K562 (cell line): ENCODE data around the gene MMP26. TPM values are rescaled to one million over a fixed set of nuclear protein-coding genes. Genes with fewer than 3 reads are reported as not detected.

Experiments
- ATAC-seq: fragments of 200-7000 bp; cut with Tn5 transposase; 3 replicates; pipeline ENCODE4 v1.9.1; 2020; ENCODE audit warnings: moderate library complexity
- BruUV-seq: library from RNA; stranded (reverse); fragments of 400-500 nt; replicated peaks from 2 replicates; lab custom pipeline; 2021; lab: Mats Ljungman, UMichigan
- CTCF ChIA-PET: fragments of 300-600 bp; formaldehyde crosslinking; extraction: SDS; loops from one replicate; lab custom pipeline; 2021; ENCODE audit warnings: low intra/inter-chr PET ratio; lab: Yijun Ruan, JAX
- POLR2A ChIA-PET: fragments of 300-600, 350-650 bp; sonication (Branson Sonifier 250); formaldehyde crosslinking; extraction: SDS; loops from one replicate; lab custom pipeline; 2021; ENCODE audit warnings: antibody characterized with exemption, inconsistent platforms; lab: Yijun Ruan, JAX
- DNase-seq, 4 experiments: peaks; one replicate each; pipeline versions ENCODE4 v3.0.0 to v3.0.0-alpha.2; 2011 to 2018; ENCODE audit warnings: low spot score in 3 of 4, mixed read lengths in 3 of 4; ENCODE audit errors: extremely low read depth in 1 of 4
- FAIRE-seq: peaks from 2 replicates; lab custom pipeline; 2011; peaks lifted over from hg19 to GRCh38; lab: Jason Lieb, UNC
- H2AFZ ChIP-seq: 2 replicates; pipeline ENCODE4 v1.6.0; 2011; ENCODE audit warnings: low read depth, low read length, control low read depth, inconsistent platforms
- H3K27ac ChIP-seq: fragments of 200-600 bp; 3 replicates; pipeline ENCODE4 v1.8.0; 2011; ENCODE audit warnings: low read depth, mild to moderate bottlenecking, control low read depth, inconsistent platforms, low read length, moderate library complexity, mixed read lengths; ENCODE audit errors: extremely low read depth
- H3K27me3 ChIP-seq, 2 experiments: fragments of 300-600 bp in 1 of 2; 2 replicates in 1 of 2; 3 replicates in 1 of 2; pipeline versions ENCODE4 v1.6.0 to v1.8.0; 2011; ENCODE audit warnings: inconsistent platforms in 2 of 2, low read length in 2 of 2, mild to moderate bottlenecking in 1 of 2, mixed read lengths in 1 of 2, moderate library complexity in 1 of 2; ENCODE audit not compliant: control insufficient read depth in 2 of 2, insufficient read depth in 2 of 2
- H3K36me3 ChIP-seq: fragments of 300-600 bp; 3 replicates; pipeline ENCODE4 v1.8.0; 2011; ENCODE audit warnings: mild to moderate bottlenecking, low read length, inconsistent platforms; ENCODE audit not compliant: control insufficient read depth, insufficient read depth
- H3K4me1 ChIP-seq, 2 experiments: fragments of 200-600 bp in 1 of 2; replicated peaks in 1 of 2; 2 replicates in 1 of 2; 3 replicates in 1 of 2; pipeline versions ENCODE4 v1.5.1 to v1.8.0; 2011; ENCODE audit warnings: inconsistent platforms in 2 of 2, low read length in 2 of 2, mild to moderate bottlenecking in 1 of 2, mixed read lengths in 1 of 2, moderate library complexity in 1 of 2; ENCODE audit not compliant: control insufficient read depth in 2 of 2, insufficient read depth in 2 of 2
- H3K4me2 ChIP-seq: 2 replicates; pipeline ENCODE4 v1.6.1; 2011; ENCODE audit warnings: low read length, control low read depth, inconsistent platforms, mixed read lengths; ENCODE audit not compliant: insufficient read depth
- H3K4me3 ChIP-seq: fragments of 200-600 bp; sonication (generic), shearing (Covaris generic); 2 replicates; pipeline ENCODE4 v1.5.1; 2016; ENCODE audit warnings: control low read depth, inconsistent platforms
- H3K79me2 ChIP-seq: fragments of 200-600 bp; 3 replicates; pipeline ENCODE4 v1.8.0; 2011; ENCODE audit warnings: low read length, inconsistent platforms; ENCODE audit not compliant: control insufficient read depth, insufficient read depth
- H3K9ac ChIP-seq, 2 experiments: 2 replicates each; pipeline versions ENCODE4 v1.6.0 to v1.6.1; 2011; ENCODE audit warnings: low read depth in 2 of 2, low read length in 2 of 2, control low read depth in 1 of 2, inconsistent platforms in 1 of 2, mild to moderate bottlenecking in 1 of 2, mixed read lengths in 1 of 2; ENCODE audit not compliant: insufficient read depth in 1 of 2
- H3K9me1 ChIP-seq: one replicate; pipeline ENCODE4 v1.6.0; 2011; ENCODE audit warnings: inconsistent platforms, mild to moderate bottlenecking, low read length, moderate library complexity; ENCODE audit not compliant: control insufficient read depth, insufficient read depth
- H3K9me3 ChIP-seq: replicated peaks from 2 replicates; pipeline ENCODE4 v1.5.1; 2011; ENCODE audit warnings: low read depth, low read length, inconsistent platforms; ENCODE audit not compliant: control insufficient read depth, insufficient read depth
- H4K20me1 ChIP-seq: replicated peaks from 2 replicates; pipeline ENCODE4 v1.6.1; 2011; ENCODE audit warnings: low read length, inconsistent platforms, mixed read lengths; ENCODE audit not compliant: control insufficient read depth, insufficient read depth
- CBX5 ChIP-seq: IDR thresholded peaks from 2 replicates; pipeline ENCODE4 v1.6.1; 2014; ENCODE audit warnings: low read depth, borderline replicate concordance
- ESRRB ChIP-seq: fragments of 250-450 bp; sonication (Bioruptor Pico); IDR thresholded peaks from 2 replicates; pipeline ENCODE4 v1.5.0; 2020; ENCODE audit warnings: mild to moderate bottlenecking, moderate library complexity, borderline replicate concordance
- GTF2F1 ChIP-seq: IDR thresholded peaks from 2 replicates; pipeline ENCODE4 v1.6.1; 2011; ENCODE audit warnings: low read depth, low read length, improper control_type of control experiment
- HBP1 ChIP-seq: fragments of 450-650 bp; formaldehyde crosslinking; IDR thresholded peaks from 2 replicates; pipeline ENCODE4 v1.4.0; 2022; ENCODE audit warnings: missing genetic modification characterization
- HSF4 ChIP-seq: fragments of 250-450 bp; sonication (Bioruptor Pico); IDR thresholded peaks from 2 replicates; pipeline ENCODE4 v2.1.2; 2022; ENCODE audit warnings: mild to moderate bottlenecking, moderate library complexity, borderline replicate concordance
- IRF2 ChIP-seq: sonication (generic); formaldehyde crosslinking; IDR thresholded peaks from 2 replicates; pipeline ENCODE4 v1.8.1; 2022; ENCODE audit warnings: mild to moderate bottlenecking, missing genetic modification reagents
- PTBP1 ChIP-seq: fragments of 200-400 bp; formaldehyde crosslinking; IDR thresholded peaks from 2 replicates; pipeline ENCODE4 v1.6.1; 2017; ENCODE audit warnings: low read depth, low read length
- SUPT5H ChIP-seq: fragments of 450-650 bp; IDR thresholded peaks from 2 replicates; pipeline ENCODE4 v1.6.1; 2016
- TAF15 ChIP-seq: fragments of 200-400 bp; formaldehyde crosslinking; IDR thresholded peaks from 2 replicates; pipeline ENCODE4 v1.6.1; 2017; ENCODE audit warnings: mild to moderate bottlenecking, low read depth, low read length, moderate library complexity
- YY1 ChIP-seq, 3 experiments: IDR thresholded peaks; 2 replicates each; pipeline ENCODE4 v1.6.1; 2011; ENCODE audit warnings: low read length in 2 of 3, mild to moderate bottlenecking in 2 of 3, moderate library complexity in 2 of 3, borderline replicate concordance in 1 of 3, control low read depth in 1 of 3, low read depth in 1 of 3; ENCODE audit not compliant: insufficient read depth in 3 of 3, insufficient replicate concordance in 2 of 3, control insufficient read depth in 1 of 3, insufficient read length in 1 of 3; ENCODE audit errors: extremely low read depth in 1 of 3
- ZC3H4 ChIP-seq: sonication (generic); formaldehyde crosslinking; IDR thresholded peaks from 2 replicates; pipeline ENCODE4 v1.9.0; 2021; ENCODE audit warnings: missing genetic modification reagents, borderline replicate concordance
- ZNF184 ChIP-seq: sonication (generic); formaldehyde crosslinking; IDR thresholded peaks from 2 replicates; pipeline ENCODE4 v1.5.0; 2020; ENCODE audit warnings: missing genetic modification reagents
- ZNF3 ChIP-seq: fragments of 250-450 bp; sonication (Bioruptor Pico); IDR thresholded peaks from 2 replicates; pipeline ENCODE4 v1.5.0; 2021; ENCODE audit warnings: mild to moderate bottlenecking, moderate library complexity
- ZNF584 ChIP-seq: fragments of 200-800 bp; sonication (Bioruptor generic); IDR thresholded peaks from 2 replicates; pipeline ENCODE4 v1.6.1; 2016; ENCODE audit warnings: low read depth, mild to moderate bottlenecking, missing genetic modification characterization, missing compliant biosample characterization
- WGBS: fragments of 100-300 bp; shearing (Covaris generic); methylation state at CpG from one replicate; pipeline ENCODE4 v1.1.6; 2016; ENCODE audit warnings: low coverage, mixed read lengths; ENCODE audit not compliant: insufficient coverage; ENCODE audit errors: missing lambda C conversion rate; 5-methylcytosine and 5-hydroxymethylcytosine counted together
- in situ Hi-C: fragments of 300-500 bp; cut with MboI; formaldehyde crosslinking; loops from 4 replicates; pipeline ENCODE4 v1.15.0; 2018; ENCODE audit warnings: inconsistent platforms, mixed read lengths
- intact Hi-C: fragments of 100-400 bp; cut with micrococcal nuclease; formaldehyde crosslinking; loops from 2 replicates; pipeline ENCODE4 v1.14.2; 2022
- polyA plus RNA-seq, 8 experiments: library from polyadenylated mRNA; depleted of rRNA in 4 of 8; stranded (reverse) in 5 of 8; unstranded in 3 of 8; fragments of >200 nt; fragmentation: Nextera tagmentation in 2 of 8; fragmentation: Illumina TruSeq in 1 of 8; extraction: Ambion mirVana in 2 of 8; extraction: Trizol in 1 of 8; gene quantifications; 2 replicates each; pipeline versions ENCODE4 v1.2.1 to v1.2.3, GENCODE V29; 2011 to 2014; ENCODE audit warnings: inconsistent platforms in 1 of 8, missing spikeins in 1 of 8
- total RNA-seq, 7 experiments: library from RNA; depleted of rRNA in 6 of 7; stranded (reverse); fragments of >200 nt in 6 of 7; fragmentation: Illumina TruSeq in 2 of 7; extraction: Trizol in 2 of 7; gene quantifications; 2 replicates each; pipeline versions ENCODE4 v1.2.1 to v1.2.3, GENCODE V29; 2011 to 2021; ENCODE audit warnings: low replicate concordance in 1 of 7

The MMP26 gene
- total and polyA plus RNA-seq, 9 of the 15 experiments (the other 6 are each of a cell fraction or from before 2014, with no cell fraction given): not detected

- H3K9me3 ChIP-seq: no peaks in the 10 kb centered on the region
- ChIA-PET POLR2A (no interaction called here), CTCF (no interaction called here)
- WGBS: 2% methylated on average over 3 of the region's 3 CpGs
- DNase-seq: no peak
- H3K27ac ChIP-seq: no peak overlapping the region
- no peaks in the 10 kb centered on the region for H3K79me2 ChIP-seq
- in situ Hi-C loops (no loop called here), intact Hi-C loops (no loop called here)
- TF ChIP-seq ZNF184 (CRISPR knock-in tag): no peak
- TF ChIP-seq ZC3H4 (CRISPR knock-in tag): no peak
- no peak for TF ChIP-seq HSF4 (CRISPR knock-in tag)
- no peak for TF ChIP-seq SUPT5H
- no peak for TF ChIP-seq PTBP1
- no peak overlapping the region for H2AFZ ChIP-seq
- no peak overlapping the region for H3K4me3 ChIP-seq
- H3K4me2 ChIP-seq: no peak overlapping the region
- no peak for ATAC-seq
- H3K4me1 ChIP-seq: no peaks in the 10 kb centered on the region
- H4K20me1 ChIP-seq: no peaks in the 10 kb centered on the region
- no peaks in the 10 kb centered on the region; a peak in 2 of 5 replicates for H3K27me3 ChIP-seq
- H3K9me1 ChIP-seq: no peaks in the 10 kb centered on the region
- H3K9ac ChIP-seq: no peak overlapping the region
- no peak for FAIRE-seq
- H3K36me3 ChIP-seq: no peaks in the 10 kb centered on the region
- BruUV-seq: no TSS peak
Observed at GRCh38 chr11:4699697-4700435, 4.7 kb upstream of the MMP26 start.

- Histone ChIP-seq H3K9me1 (no peaks in the 10 kb centered on the region), H3K36me3 (no peaks in the 10 kb centered on the region), H3K79me2 (no peaks in the 10 kb centered on the region), H3K27me3 (no peaks in the 10 kb centered on the region; a peak in 2 of 5 replicates), H3K9me3 (no peaks in the 10 kb centered on the region), H3K27ac (no peak overlapping the region), H3K4me1 (no peaks in the 10 kb centered on the region), H3K9ac (no peak overlapping the region), H3K4me2 (no peak overlapping the region), H4K20me1 (no peaks in the 10 kb centered on the region), H2AFZ (no peak overlapping the region), H3K4me3 (no peak overlapping the region)
- BruUV-seq: no TSS peak
- in situ Hi-C loops (no loop called here), intact Hi-C loops (no loop called here)
- DNase-seq (no peak), FAIRE-seq (no peak), ATAC-seq (no peak)
- ChIA-PET CTCF (no interaction called here), POLR2A (no interaction called here)
- 0% methylated on average over 1 of the region's 1 CpG for WGBS
- no peak for TF ChIP-seq ZNF3 (CRISPR knock-in tag)
- no peak for TF ChIP-seq ZNF584 (CRISPR knock-in tag)
- TF ChIP-seq YY1 (IDR thresholded peaks at IDR 0.05; ENCODE audit: borderline replicate concordance in 1 of 3, control insufficient read depth in 1 of 3, extremely low read depth in 1 of 3, insufficient read depth in 3 of 3, insufficient read length in 1 of 3, insufficient replicate concordance in 2 of 3, low read depth in 1 of 3, low read length in 2 of 3): no peak
- TF ChIP-seq ESRRB: no peak
- TF ChIP-seq TAF15: no peak
- no peak for TF ChIP-seq CBX5
- TF ChIP-seq IRF2 (CRISPR knock-in tag): no peak
- TF ChIP-seq GTF2F1: no peak
- no peak for TF ChIP-seq HBP1 (CRISPR knock-in tag)
Observed at GRCh38 chr11:4700436-4700820, 4.2 kb upstream of the MMP26 start.
